B cell (primary cell): ENCODE data around the gene PDS5A. TPM values are rescaled to one million over a fixed set of nuclear protein-coding genes. Genes with fewer than 3 reads are reported as not detected.
A peak's percentile ranks its signal among the peaks of the same experiment; 100 is the strongest.

Experiments
- ATAC-seq: fragments of 200-7000 bp; cut with Tn5 transposase; one replicate; pipeline ENCODE4 v1.10.0; 2021; ENCODE audit warnings: low read depth, mild to moderate bottlenecking, moderate number of reproducible peaks, moderate library complexity
- CTCF ChIA-PET: fragments of 350-600 bp; sonication (Branson Sonifier 250); formaldehyde crosslinking; loops from one replicate; lab custom pipeline; 2021; ENCODE audit warnings: antibody characterized with exemption, inconsistent platforms; lab: Charles Lee
- POLR2A ChIA-PET: fragments of 350-600 bp; sonication (Branson Sonifier 250); formaldehyde crosslinking; loops from one replicate; lab custom pipeline; 2021; ENCODE audit warnings: antibody characterized with exemption; lab: Charles Lee
- DNase-seq: peaks from one replicate; pipeline ENCODE4 v3.0.0; 2013
- H2AFZ ChIP-seq: 2 replicates; pipeline ENCODE4 v1.6.1; 2012; ENCODE audit warnings: mild to moderate bottlenecking, low read depth, low read length; ENCODE audit not compliant: insufficient read depth, poor library complexity, severe bottlenecking
- H3K27ac ChIP-seq, 2 donors: 1 replicate in 1 of 2; 2 replicates in 1 of 2; pipeline ENCODE4 v1.5.1; 2012 to 2013; ENCODE audit warnings: low read length in 2 of 2, mild to moderate bottlenecking in 2 of 2, moderate library complexity in 1 of 2
- H3K27me3 ChIP-seq, 4 experiments: fragments of 200-600 bp in 1 of 4; sonication (generic) in 1 of 4; replicated peaks in 1 of 4; 1 replicate in 2 of 4; 2 replicates in 2 of 4; pipeline versions ENCODE4 v1.6.1 to v1.7.0; 2013 to 2016; ENCODE audit warnings: low read length in 3 of 4, mild to moderate bottlenecking in 2 of 4, mixed read lengths in 1 of 4, moderate library complexity in 1 of 4; ENCODE audit not compliant: insufficient read depth in 4 of 4, control insufficient read depth in 3 of 4; ENCODE audit errors: control extremely low read depth in 1 of 4
- H3K36me3 ChIP-seq, 2 experiments: replicated peaks in 1 of 2; 1 replicate in 1 of 2; 2 replicates in 1 of 2; pipeline versions ENCODE4 v1.6.1 to v1.7.1; 2013; ENCODE audit warnings: low read length in 1 of 2; ENCODE audit not compliant: insufficient read depth in 2 of 2, control insufficient read depth in 1 of 2; ENCODE audit errors: control extremely low read depth in 1 of 2, extremely low read depth in 1 of 2
- H3K4me1 ChIP-seq, 2 donors: fragments of 200-600 bp in 1 of 2; sonication (generic) in 1 of 2; 1 replicate in 1 of 2; 2 replicates in 1 of 2; pipeline versions ENCODE4 v1.5.1 to v1.6.1; 2013 to 2017; ENCODE audit warnings: low read length in 2 of 2; ENCODE audit not compliant: control insufficient read depth in 2 of 2, insufficient read depth in 2 of 2
- H3K4me2 ChIP-seq: replicated peaks from 2 replicates; pipeline ENCODE3; 2012; ENCODE audit warnings: mild to moderate bottlenecking, low read depth, low read length; ENCODE audit not compliant: poor library complexity, severe bottlenecking
- H3K4me3 ChIP-seq, 5 experiments: fragments of 200-600 bp in 1 of 5; sonication (generic) in 1 of 5; 1 replicate in 3 of 5; 2 replicates in 2 of 5; pipeline versions ENCODE4 v1.5.1 to v1.7.0; 2011 to 2016; ENCODE audit warnings: low read length in 4 of 5, mild to moderate bottlenecking in 4 of 5, low read depth in 2 of 5, control low read depth in 1 of 5, moderate library complexity in 1 of 5; ENCODE audit not compliant: insufficient read depth in 1 of 5; ENCODE audit errors: control extremely low read depth in 1 of 5, extremely low read depth in 1 of 5
- H3K79me2 ChIP-seq: fragments of 200-600 bp; sonication (generic); one replicate; pipeline ENCODE4 v1.6.0; 2016; ENCODE audit warnings: low read length; ENCODE audit not compliant: control insufficient read depth, insufficient read depth
- H3K9ac ChIP-seq: fragments of 200-600 bp; sonication (generic); 2 replicates; pipeline ENCODE4 v1.6.1; 2017; ENCODE audit warnings: mild to moderate bottlenecking, low read length, moderate library complexity
- H3K9me3 ChIP-seq, 3 donors: one replicate each; pipeline versions ENCODE4 v1.6.1 to v1.7.1; 2013; ENCODE audit warnings: low read length in 2 of 3; ENCODE audit not compliant: control insufficient read depth in 2 of 3, insufficient read depth in 1 of 3; ENCODE audit errors: control extremely low read depth in 1 of 3
- H4K20me1 ChIP-seq: 2 replicates; pipeline ENCODE4 v1.6.0; 2012; ENCODE audit warnings: mild to moderate bottlenecking, low read length; ENCODE audit not compliant: insufficient read depth, control insufficient read depth, poor library complexity, severe bottlenecking
- H3K27ac Mint-ChIP-seq: one replicate; pipeline ENCODE4 v1.8.0; 2021; ENCODE audit warnings: mixed read lengths
- H3K27me3 Mint-ChIP-seq: one replicate; pipeline ENCODE4 v1.8.0; 2021; ENCODE audit warnings: mixed read lengths
- H3K4me1 Mint-ChIP-seq: one replicate; pipeline ENCODE4 v1.8.0; 2021; ENCODE audit warnings: mixed read lengths
- H3K4me3 Mint-ChIP-seq: one replicate; pipeline ENCODE4 v1.8.0; 2021; ENCODE audit warnings: mixed read lengths
- H3K9me3 Mint-ChIP-seq: one replicate; pipeline ENCODE4 v1.8.0; 2022; ENCODE audit warnings: mixed read lengths; ENCODE audit not compliant: insufficient read depth
- CTCF ChIP-seq: fragments of 200-600 bp; IDR thresholded peaks from one replicate; pipeline ENCODE4 v1.8.0; 2022; ENCODE audit warnings: antibody characterized with exemption, mild to moderate bottlenecking
- EZH2 ChIP-seq: IDR thresholded peaks from 2 replicates; pipeline ENCODE4 v1.6.1; 2012; ENCODE audit warnings: borderline replicate concordance, low read depth, mild to moderate bottlenecking, moderate library complexity, low read length; ENCODE audit not compliant: insufficient read depth, poor library complexity, severe bottlenecking
- WGBS: methylation state at CpG from one replicate; pipeline ENCODE4 v1.1.5; 2013; ENCODE audit warnings: missing lambda C conversion rate; ENCODE audit not compliant: insufficient coverage; 5-methylcytosine and 5-hydroxymethylcytosine counted together
- intact Hi-C: fragments of 100-400 bp; cut with micrococcal nuclease; formaldehyde crosslinking; loops from one replicate; pipeline ENCODE4 v1.10.0; 2022
- polyA plus RNA-seq: library from polyadenylated mRNA; depleted of rRNA; stranded (reverse); fragments of >200 nt; gene quantifications from 2 replicates; pipeline ENCODE4 v1.2.3, GENCODE V29; 2012
- total RNA-seq, 2 donors: library from RNA; stranded (reverse); fragments of 120-200 nt in 1 of 2; gene quantifications; 1 replicate in 1 of 2; 2 replicates in 1 of 2; pipeline versions ENCODE4 v1.2.3 to v1.2.4, GENCODE V29; 2013 to 2022

PDS5A gene
- total and polyA plus RNA-seq, 2 donors (not counting 1 experiment from before 2014, with no cell fraction given), result 19.4 to 111 TPM

GRCh38 chr4:39898015-39898414, 79.7 kb downstream of the PDS5A start:
- ATAC-seq, result no peak
- H3K4me1 ChIP-seq, result peaks cover 4 to 7% of the 10 kb centered on the region in 2 donors
- intact Hi-C loops, result no loop called here
- no peak overlapping the region for H3K27ac Mint-ChIP-seq
- H3K9me3 ChIP-seq, result no peaks in the 10 kb centered on the region
- no peak overlapping the region for H3K4me2 ChIP-seq
- no peaks in the 10 kb centered on the region for H3K9me3 Mint-ChIP-seq
- POLR2A ChIA-PET, result interaction anchor here (0.6 kb wide), 2 partner anchors 39 to 83 kb away, joined by 3 read pairs; no protein-coding TSS in a partner anchor
- no peak overlapping the region for H2AFZ ChIP-seq
- H3K4me1 Mint-ChIP-seq, result peaks cover 9% of the 10 kb centered on the region
- H3K79me2 ChIP-seq, result peaks cover 3% of the 10 kb centered on the region
- no peak overlapping the region for H3K4me3 Mint-ChIP-seq
- TF ChIP-seq CTCF, result no peak
- no peak for TF ChIP-seq EZH2
- no peak overlapping the region for H3K9ac ChIP-seq
- no peaks in the 10 kb centered on the region for H4K20me1 ChIP-seq
- CTCF ChIA-PET, result no interaction called here
- H3K27ac ChIP-seq, result no peak overlapping the region
- DNase-seq, result no peak
- no peaks in the 10 kb centered on the region for H3K27me3 Mint-ChIP-seq
- no peak overlapping the region for H3K4me3 ChIP-seq
- WGBS, result no CpG with 5 or more reads among the region's 1 CpG
- H3K27me3 ChIP-seq, result no peaks in the 10 kb centered on the region
- H3K36me3 ChIP-seq, result peaks cover 3 to 69% of the 10 kb centered on the region in 2 experiments

- H3K4me1 ChIP-seq, result peaks cover 5 to 10% of the 10 kb centered on the region in 2 donors
- no CpG with 5 or more reads among the region's 3 CpGs for WGBS
- Mint-ChIP-seq H3K27me3 (no peaks in the 10 kb centered on the region), H3K9me3 (no peaks in the 10 kb centered on the region), H3K4me1 (peaks cover 13% of the 10 kb centered on the region), H3K27ac (peak overlapping the region; percentile 51), H3K4me3 (no peak overlapping the region)
- no peaks in the 10 kb centered on the region for H3K9me3 ChIP-seq
- H3K27me3 ChIP-seq, result no peaks in the 10 kb centered on the region
- TF ChIP-seq EZH2 (no peak), CTCF (no peak)
- H3K36me3 ChIP-seq, result peaks cover under 1 to 68% of the 10 kb centered on the region in 2 experiments
- no peaks in the 10 kb centered on the region for H4K20me1 ChIP-seq
- no peak overlapping the region for H3K27ac ChIP-seq
- no peak overlapping the region for H3K9ac ChIP-seq
- POLR2A ChIA-PET, result interaction anchor here (0.6 to 1.2 kb wide), 2 partner anchors 9 to 79 kb away, joined by 3 read pairs; no protein-coding TSS in a partner anchor
- no peak overlapping the region for H3K4me3 ChIP-seq
- peaks cover 6% of the 10 kb centered on the region for H3K79me2 ChIP-seq
- CTCF ChIA-PET, result interaction anchor here (1.0 to 1.2 kb wide), 2 partner anchors 49 to 424 kb away, joined by 3 read pairs; no protein-coding TSS in a partner anchor
- DNase-seq (no peak), ATAC-seq (no peak)
- no peak overlapping the region for H2AFZ ChIP-seq
- intact Hi-C loops, result no loop called here
- H3K4me2 ChIP-seq, result no peak overlapping the region
These were observed 84.0 kb downstream of the PDS5A start for GRCh38 chr4:39893693-39894072.
